ENCODE results near the gene ARL11. TPM values are rescaled to one million over a fixed set of nuclear protein-coding genes. Genes with fewer than 3 reads are reported as not detected.

ARL11 gene
- total RNA-seq = 0.11 to 0.20 TPM (median 0.16 TPM) in 3 replicates

GRCh38 chr13:49627831-49628652 is at the start of gene ARL11:
ARL11 (plus strand) TSS chr13:49628507; CDS start chr13:49630448, 1,941 bp downstream.
- no peak for TF ChIP-seq CTCF (IDR thresholded peaks at IDR 0.05; ENCODE audit: unreplicated experiment)
- peaks cover 8% of the 10 kb centered on the region for H3K4me1 Mint-ChIP-seq
- H3K36me3 Mint-ChIP-seq = no peaks in the 10 kb centered on the region
- H3K4me3 Mint-ChIP-seq = peak within 1 kb of the TSS; percentile 45
- H3K27ac Mint-ChIP-seq = no peak within 1 kb of the TSS
- no peak for DNase-seq (ENCODE audit: low spot score in 2 of 2, unreplicated experiment in 2 of 2)
- H3K27me3 Mint-ChIP-seq (ENCODE audit: low read depth) = no peaks in the 10 kb centered on the region
- no peaks in the 10 kb centered on the region for H3K9me3 Mint-ChIP-seq

- Mint-ChIP-seq H3K36me3 (peaks cover 17% of the 10 kb centered on the region), H3K4me1 (peaks cover 7% of the 10 kb centered on the region)
These were observed 48.8 kb upstream of the ARL11 start for GRCh38 chr13:49579501-49579900.

GRCh38 chr13:49580980-49581680 is 47.2 kb upstream of the ARL11 start:
- no peak overlapping the region for H3K27ac Mint-ChIP-seq
- H3K9me3 Mint-ChIP-seq = no peaks in the 10 kb centered on the region
- peaks cover 13% of the 10 kb centered on the region for H3K4me1 Mint-ChIP-seq
- peaks cover 10% of the 10 kb centered on the region for H3K36me3 Mint-ChIP-seq
- no peaks in the 10 kb centered on the region for H3K27me3 Mint-ChIP-seq (ENCODE audit: low read depth)
- H3K4me3 Mint-ChIP-seq = no peak overlapping the region
- TF ChIP-seq CTCF (IDR thresholded peaks at IDR 0.05; ENCODE audit: unreplicated experiment) = no peak
- no peak for DNase-seq (ENCODE audit: low spot score in 2 of 2, unreplicated experiment in 2 of 2)

More at GRCh38 chr13:49579501-49579900, 48.8 kb upstream of the ARL11 start:
- no peaks in the 10 kb centered on the region for H3K27me3 Mint-ChIP-seq (ENCODE audit: low read depth)
- no peak for DNase-seq (ENCODE audit: low spot score in 2 of 2, unreplicated experiment in 2 of 2)
- H3K4me3 Mint-ChIP-seq = no peak overlapping the region
- H3K9me3 Mint-ChIP-seq = peaks cover 3% of the 10 kb centered on the region
- TF ChIP-seq CTCF (IDR thresholded peaks at IDR 0.05; ENCODE audit: unreplicated experiment) = no peak
- H3K27ac Mint-ChIP-seq = no peak overlapping the region

- DNase-seq (ENCODE audit: low spot score in 2 of 2, unreplicated experiment in 2 of 2) = no peak
- peak overlapping the region; percentile 67 for H3K27ac Mint-ChIP-seq
- H3K27me3 Mint-ChIP-seq (ENCODE audit: low read depth) = no peaks in the 10 kb centered on the region
- no peak for TF ChIP-seq CTCF (IDR thresholded peaks at IDR 0.05; ENCODE audit: unreplicated experiment)
- peak overlapping the region; percentile 81 for H3K4me3 Mint-ChIP-seq
- H3K4me1 Mint-ChIP-seq = peaks cover 17% of the 10 kb centered on the region
- no peaks in the 10 kb centered on the region for H3K9me3 Mint-ChIP-seq
- H3K36me3 Mint-ChIP-seq = peaks cover 6% of the 10 kb centered on the region
These were observed 43.5 kb upstream of the ARL11 start for GRCh38 chr13:49584771-49585182.

- Mint-ChIP-seq H3K27me3 (ENCODE audit: low read depth) (no peaks in the 10 kb centered on the region), H3K27ac (peak within 1 kb of the TSS; percentile 89), H3K4me1 (peaks cover 17% of the 10 kb centered on the region), H3K4me3 (peak within 1 kb of the TSS; percentile 81), H3K9me3 (no peaks in the 10 kb centered on the region), H3K36me3 (peaks cover 2% of the 10 kb centered on the region)
- no peak for TF ChIP-seq CTCF (IDR thresholded peaks at IDR 0.05; ENCODE audit: unreplicated experiment)
- peak; percentile 58 to 69 for DNase-seq (ENCODE audit: low spot score in 2 of 2, unreplicated experiment in 2 of 2)
These were observed 42.8 kb upstream of the ARL11 start, which contains the start of gene RCBTB1 for GRCh38 chr13:49585220-49586157. RCBTB1 (minus strand) TSS chr13:49585558; CDS start chr13:49567279, 18,279 bp downstream.

Data from mesothelial cell of epicardium (in vitro differentiated cells).